Thyroid gland (tissue), 4 donors: ENCODE data around the gene SRPRB. TPM values are rescaled to one million over a fixed set of nuclear protein-coding genes. Genes with fewer than 3 reads are reported as not detected.

Source experiments
- DNase-seq, 2 donors: peaks; one replicate each; pipeline ENCODE4 v3.0.0-alpha.2; 2019
- H3K27ac ChIP-seq, 3 donors: fragments of 200-600 bp; sonication (generic); 1 replicate in 2 of 3; 2 replicates in 1 of 3; pipeline ENCODE4 v1.5.1; 2016 to 2019; ENCODE audit warnings: mild to moderate bottlenecking in 1 of 3, moderate library complexity in 1 of 3
- H3K27me3 ChIP-seq: fragments of 200-600 bp; sonication (generic); one replicate; pipeline ENCODE4 v1.5.1; 2019
- H3K36me3 ChIP-seq, 2 donors: fragments of 200-600 bp; sonication (generic); one replicate each; pipeline ENCODE4 v1.5.1; 2016 to 2019
- H3K4me1 ChIP-seq, 2 donors: fragments of 200-600 bp; sonication (generic); one replicate each; pipeline ENCODE4 v1.5.1; 2017 to 2019
- H3K4me3 ChIP-seq, 3 donors: fragments of 200-600 bp; sonication (generic); replicated peaks in 1 of 3; 1 replicate in 2 of 3; 2 replicates in 1 of 3; pipeline ENCODE4 v1.5.1; 2016; ENCODE audit warnings: mild to moderate bottlenecking in 1 of 3
- H3K9me3 ChIP-seq: fragments of 200-600 bp; sonication (generic); one replicate; pipeline ENCODE4 v1.5.1; 2017
- POLR2A ChIP-seq, 2 donors: fragments of 450-650 bp; IDR thresholded peaks; one replicate each; pipeline ENCODE4 v1.6.1; 2017; ENCODE audit warnings: antibody characterized with exemption in 2 of 2, mild to moderate bottlenecking in 2 of 2, moderate library complexity in 1 of 2
- WGBS, 2 donors: methylation state at CpG; one replicate each; pipeline ENCODE4 v1.1.5; 2017; 5-methylcytosine and 5-hydroxymethylcytosine counted together
- intact Hi-C: fragments of 100-400 bp; cut with DNase I; formaldehyde crosslinking; loops from one replicate; pipeline ENCODE4 v1.15.1; 2023
- total RNA-seq, 4 donors: library from RNA; depleted of rRNA; stranded (reverse); fragments of >200 nt; gene quantifications; one replicate each; pipeline ENCODE4 v1.2.3, GENCODE V29; 2016
- TF ChIP-seq, protein P1 (sequence below), 6 experiments: fragments of 200-600 bp in 3 of 6; fragments of 450-650 bp in 3 of 6; sonication (generic) in 3 of 6; IDR thresholded peaks; one replicate each; pipeline ENCODE4 v1.5.1; 2016 to 2019; ENCODE audit warnings: antibody characterized with exemption in 6 of 6, mild to moderate bottlenecking in 2 of 6, inconsistent platforms in 1 of 6, moderate library complexity in 1 of 6

Gene SRPRB
- 10 to 100 TPM; 26.9 to 55.9 (median 45.2) TPM for total RNA-seq

GRCh38 chr3:133805702-133806475 lies at the start of gene SRPRB:
Gene SRPRB (plus strand): TSS chr3:133805815. CDS start chr3:133805849, 34 bp downstream.
- H3K4me1 ChIP-seq: peaks cover 0 to 8% of the 10 kb centered on the region in 2 donors
- peak within 1 kb of the TSS in 2 of 3 donors; percentile 1 to 32 for H3K27ac ChIP-seq
- intact Hi-C loops: no loop called here
- peak; percentile 94 to 95 for DNase-seq
- no peaks in the 10 kb centered on the region for H3K27me3 ChIP-seq
- H3K9me3 ChIP-seq: no peaks in the 10 kb centered on the region
- H3K4me3 ChIP-seq: peak within 1 kb of the TSS; percentile 69 to 85 (median 79)
- 0 to 2% methylated on average over 9 to 26 of the region's 53 CpGs for WGBS, 2 donors
- peak in 1 of 2 donors; percentile 83 for TF ChIP-seq POLR2A (IDR thresholded peaks at IDR 0.05)
- TF ChIP-seq, protein P1, sequence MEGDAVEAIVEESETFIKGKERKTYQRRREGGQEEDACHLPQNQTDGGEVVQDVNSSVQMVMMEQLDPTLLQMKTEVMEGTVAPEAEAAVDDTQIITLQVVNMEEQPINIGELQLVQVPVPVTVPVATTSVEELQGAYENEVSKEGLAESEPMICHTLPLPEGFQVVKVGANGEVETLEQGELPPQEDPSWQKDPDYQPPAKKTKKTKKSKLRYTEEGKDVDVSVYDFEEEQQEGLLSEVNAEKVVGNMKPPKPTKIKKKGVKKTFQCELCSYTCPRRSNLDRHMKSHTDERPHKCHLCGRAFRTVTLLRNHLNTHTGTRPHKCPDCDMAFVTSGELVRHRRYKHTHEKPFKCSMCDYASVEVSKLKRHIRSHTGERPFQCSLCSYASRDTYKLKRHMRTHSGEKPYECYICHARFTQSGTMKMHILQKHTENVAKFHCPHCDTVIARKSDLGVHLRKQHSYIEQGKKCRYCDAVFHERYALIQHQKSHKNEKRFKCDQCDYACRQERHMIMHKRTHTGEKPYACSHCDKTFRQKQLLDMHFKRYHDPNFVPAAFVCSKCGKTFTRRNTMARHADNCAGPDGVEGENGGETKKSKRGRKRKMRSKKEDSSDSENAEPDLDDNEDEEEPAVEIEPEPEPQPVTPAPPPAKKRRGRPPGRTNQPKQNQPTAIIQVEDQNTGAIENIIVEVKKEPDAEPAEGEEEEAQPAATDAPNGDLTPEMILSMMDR (IDR thresholded peaks at IDR 0.05): peak in 2 of 6 experiments; percentile 5 to 9
- no peaks in the 10 kb centered on the region for H3K36me3 ChIP-seq

- peak; percentile 27 to 39 for DNase-seq
Observed at GRCh38 chr3:133756716-133757694, 48.6 kb upstream of the SRPRB start.

DNA sequence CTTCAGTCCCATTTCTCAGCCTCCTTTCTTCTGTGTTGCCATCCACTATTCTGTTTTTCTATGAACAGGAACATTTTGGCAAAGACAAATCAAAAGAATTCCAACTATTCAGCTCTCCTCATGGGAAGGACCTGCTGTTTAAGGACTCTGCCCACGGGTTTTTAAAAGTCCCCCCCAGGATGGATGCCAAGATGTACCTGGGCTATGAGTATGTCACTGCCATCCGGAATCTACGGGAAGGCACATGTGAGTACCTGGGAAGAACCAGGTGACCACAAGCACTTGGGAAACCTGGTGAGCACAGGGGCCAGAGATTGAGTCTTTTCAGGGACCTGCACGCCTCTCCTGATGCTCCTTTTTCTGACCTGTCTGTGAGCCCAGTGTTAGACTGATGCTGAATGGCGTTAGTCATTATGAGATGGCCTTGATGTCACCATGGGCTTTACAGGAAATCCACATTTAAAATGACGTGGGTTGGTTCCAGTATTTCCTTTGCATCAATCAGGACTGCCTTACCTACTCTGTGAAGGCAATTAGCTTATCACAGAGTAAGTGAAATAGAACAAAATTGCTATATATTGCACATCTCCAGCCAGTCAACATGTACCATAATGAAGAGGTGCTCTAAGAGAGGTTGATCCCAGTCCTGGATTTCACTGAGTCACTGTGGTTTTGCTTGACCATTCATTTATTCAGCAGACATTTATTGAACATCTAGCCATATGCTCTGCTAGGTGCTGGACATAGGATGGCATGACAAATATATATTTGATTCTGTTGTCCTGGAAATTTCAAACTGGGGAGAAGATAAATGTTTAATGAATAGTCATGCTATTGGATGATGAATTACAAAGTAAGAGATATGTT lies 47.7 kb upstream of the SRPRB start:
- Histone ChIP-seq H3K36me3 (no peaks in the 10 kb centered on the region), H3K4me3 (no peak overlapping the region), H3K4me1 (no peaks in the 10 kb centered on the region), H3K9me3 (no peaks in the 10 kb centered on the region), H3K27me3 (no peaks in the 10 kb centered on the region), H3K27ac (no peak overlapping the region)
- intact Hi-C loops: no loop called here
- peak; percentile 60 to 67 for DNase-seq
- WGBS, 2 donors: 65 to 68% methylated on average over 6 of the region's 6 CpGs
- TF ChIP-seq, protein P1 (IDR thresholded peaks at IDR 0.05): no peak
- TF ChIP-seq POLR2A (IDR thresholded peaks at IDR 0.05): no peak

More at GRCh38 chr3:133756716-133757694, 48.6 kb upstream of the SRPRB start:
- no peaks in the 10 kb centered on the region for H3K36me3 ChIP-seq
- TF ChIP-seq, protein P1 (IDR thresholded peaks at IDR 0.05): no peak
- TF ChIP-seq POLR2A (IDR thresholded peaks at IDR 0.05): no peak
- 67 to 73% methylated on average over 19 to 20 of the region's 20 CpGs for WGBS, 2 donors
- H3K9me3 ChIP-seq: no peaks in the 10 kb centered on the region
- no peak overlapping the region for H3K4me3 ChIP-seq
- H3K4me1 ChIP-seq: no peaks in the 10 kb centered on the region
- H3K27ac ChIP-seq: no peak overlapping the region
- intact Hi-C loops: no loop called here
- no peaks in the 10 kb centered on the region for H3K27me3 ChIP-seq

GRCh38 chr3:133758568-133758928 lies 47.1 kb upstream of the SRPRB start:
- no peaks in the 10 kb centered on the region for H3K4me1 ChIP-seq
- H3K4me3 ChIP-seq: no peak overlapping the region
- no peak overlapping the region for H3K27ac ChIP-seq
- no peaks in the 10 kb centered on the region for H3K36me3 ChIP-seq
- no peak for DNase-seq
- H3K9me3 ChIP-seq: no peaks in the 10 kb centered on the region
- H3K27me3 ChIP-seq: no peaks in the 10 kb centered on the region
- 78 to 86% methylated on average over 1 of the region's 1 CpG for WGBS, 2 donors
- intact Hi-C loops: no loop called here
- no peak for TF ChIP-seq POLR2A (IDR thresholded peaks at IDR 0.05)
- TF ChIP-seq, protein P1 (IDR thresholded peaks at IDR 0.05): no peak
